IPS-20b (cell line): ENCODE data around the gene PRUNE2.
"Not testable (repeated sequence)": the region's sequence is repeated elsewhere in the genome, so short reads cannot be mapped to it uniquely, and the experiment has no call there.

Experiments
- H3K27ac ChIP-seq: one replicate; pipeline ENCODE4 v1.5.1; 2013; ENCODE audit warnings: low read length
- H3K27me3 ChIP-seq: 2 replicates; pipeline ENCODE4 v1.6.1; 2013; ENCODE audit warnings: mild to moderate bottlenecking, low read length, inconsistent platforms; ENCODE audit not compliant: insufficient read depth
- H3K36me3 ChIP-seq: 2 replicates; pipeline ENCODE4 v1.6.1; 2013; ENCODE audit warnings: low read depth, mild to moderate bottlenecking, inconsistent platforms, low read length, moderate library complexity; ENCODE audit not compliant: insufficient read depth
- H3K4me1 ChIP-seq: 2 replicates; pipeline ENCODE4 v1.6.1; 2013; ENCODE audit warnings: mild to moderate bottlenecking, control low read depth, inconsistent platforms, low read length, moderate library complexity; ENCODE audit not compliant: insufficient read depth
- H3K4me3 ChIP-seq: 2 replicates; pipeline ENCODE4 v1.5.1; 2013; ENCODE audit warnings: mild to moderate bottlenecking, low read length, inconsistent platforms
- H3K9ac ChIP-seq: 2 replicates; pipeline ENCODE4 v1.6.1; 2013; ENCODE audit warnings: low read depth, mild to moderate bottlenecking, inconsistent platforms, low read length, moderate library complexity
- H3K9me3 ChIP-seq: 2 replicates; pipeline ENCODE4 v1.6.1; 2013; ENCODE audit warnings: mild to moderate bottlenecking, low read depth, low read length, inconsistent platforms; ENCODE audit not compliant: insufficient read depth

PRUNE2 gene

DNA sequence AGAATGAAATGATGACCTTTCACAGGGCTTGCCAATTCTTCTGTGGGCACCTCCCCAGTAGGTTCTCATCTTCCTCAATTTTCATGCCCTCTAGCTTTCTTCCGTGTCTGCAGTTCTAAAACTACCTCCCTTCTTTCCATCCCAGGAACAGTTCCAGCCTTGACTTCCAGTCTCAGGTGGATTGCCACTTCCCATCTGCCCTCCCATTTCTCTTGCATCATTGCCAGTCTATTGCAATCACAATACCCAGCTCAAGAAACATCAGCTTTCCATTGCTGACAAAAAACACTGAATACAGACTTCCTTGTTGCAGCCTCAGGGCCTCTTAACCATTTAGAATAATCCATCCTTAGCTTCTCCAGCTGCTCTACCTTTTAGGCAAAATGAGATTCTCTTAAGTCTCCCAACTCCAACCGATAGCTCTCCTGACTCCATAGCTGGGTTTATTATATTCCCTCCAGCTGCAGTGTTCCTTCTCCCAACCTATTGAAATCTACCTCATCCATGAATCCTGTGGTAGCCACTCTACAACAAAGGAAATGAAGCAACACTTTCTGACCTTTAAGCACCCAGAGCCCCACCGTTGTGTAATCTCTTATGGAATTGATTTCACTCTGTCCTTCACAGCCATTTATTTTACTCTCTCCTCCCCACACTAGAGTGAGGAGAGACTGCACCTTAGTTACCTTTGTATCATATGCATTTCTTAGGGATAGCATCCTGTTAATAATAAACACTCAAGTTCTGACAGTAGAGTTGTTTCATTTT is 217.3 kb downstream of the PRUNE2 start:
- Histone ChIP-seq H3K9me3 (no peaks in the 10 kb centered on the region), H3K27me3 (peaks cover 46% of the 10 kb centered on the region), H3K27ac (no peak overlapping the region), H3K4me1 (peaks cover 15% of the 10 kb centered on the region; the same call in 1 of the 2 replicates), H3K9ac (no peak overlapping the region), H3K36me3 (no peaks in the 10 kb centered on the region), H3K4me3 (no peak overlapping the region)

DNA sequence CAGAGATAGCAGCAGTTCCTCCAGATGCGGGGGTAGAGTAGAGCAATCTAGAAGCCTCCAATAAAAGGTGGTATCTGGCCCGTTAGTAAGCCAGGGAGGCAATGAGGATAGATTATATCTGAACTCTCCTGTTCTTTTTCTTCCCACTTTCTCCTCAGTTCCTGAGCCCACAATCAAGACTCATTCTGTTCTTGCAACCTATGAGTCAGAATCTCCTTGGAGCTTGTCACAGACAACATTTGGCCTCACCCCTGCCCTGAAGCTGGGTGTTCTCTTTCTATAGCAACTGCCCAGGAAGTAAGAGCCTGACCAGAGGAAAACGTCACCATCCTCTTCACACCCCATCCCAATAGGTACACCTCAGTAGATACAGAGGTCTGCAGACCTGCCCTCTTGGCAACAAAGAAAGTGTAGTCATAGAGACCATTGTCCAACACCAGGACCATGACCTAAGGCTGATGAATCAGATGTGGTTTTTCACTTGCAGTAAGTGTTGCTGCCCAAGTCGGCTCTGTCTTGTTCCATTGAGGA is 218.0 kb downstream of the PRUNE2 start:
- H3K27ac ChIP-seq, result no peak overlapping the region

DNA sequence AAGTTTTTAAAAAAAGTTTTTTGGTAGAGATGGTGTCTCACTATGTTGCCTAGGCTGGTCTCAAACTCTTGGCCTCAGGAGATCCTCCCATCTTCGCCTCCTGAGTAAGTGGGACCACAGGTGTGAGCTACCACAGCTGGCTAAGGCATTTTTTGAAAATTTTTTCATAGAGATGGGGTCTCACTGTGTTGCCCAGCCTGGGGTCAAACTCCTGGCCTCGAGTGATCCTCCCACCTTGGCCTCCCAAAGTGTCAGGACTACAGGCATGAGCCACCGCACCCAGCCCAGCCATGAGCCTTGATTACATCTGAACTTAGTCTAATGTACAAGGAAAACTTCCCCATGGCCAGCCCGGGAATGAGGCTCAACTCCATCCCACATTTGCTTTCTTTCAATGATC is 219.2 kb downstream of the PRUNE2 start:
- Histone ChIP-seq H3K9me3 (no peaks in the 10 kb centered on the region), H3K36me3 (no peaks in the 10 kb centered on the region), H3K9ac (no peak overlapping the region), H3K27me3 (peaks cover 39% of the 10 kb centered on the region), H3K4me1 (peaks cover 8% of the 10 kb centered on the region; the same call in 1 of the 2 replicates), H3K4me3 (no peak overlapping the region), H3K27ac (no peak overlapping the region)

More for the DNA sequence above, 218.0 kb downstream of the PRUNE2 start:
- no peak overlapping the region for H3K9ac ChIP-seq
- H3K27me3 ChIP-seq, result peaks cover 46% of the 10 kb centered on the region
- no peak overlapping the region for H3K4me3 ChIP-seq
- H3K36me3 ChIP-seq, result no peaks in the 10 kb centered on the region
- H3K9me3 ChIP-seq, result no peaks in the 10 kb centered on the region
- peaks cover 15% of the 10 kb centered on the region; the same call in 1 of the 2 replicates for H3K4me1 ChIP-seq

DNA sequence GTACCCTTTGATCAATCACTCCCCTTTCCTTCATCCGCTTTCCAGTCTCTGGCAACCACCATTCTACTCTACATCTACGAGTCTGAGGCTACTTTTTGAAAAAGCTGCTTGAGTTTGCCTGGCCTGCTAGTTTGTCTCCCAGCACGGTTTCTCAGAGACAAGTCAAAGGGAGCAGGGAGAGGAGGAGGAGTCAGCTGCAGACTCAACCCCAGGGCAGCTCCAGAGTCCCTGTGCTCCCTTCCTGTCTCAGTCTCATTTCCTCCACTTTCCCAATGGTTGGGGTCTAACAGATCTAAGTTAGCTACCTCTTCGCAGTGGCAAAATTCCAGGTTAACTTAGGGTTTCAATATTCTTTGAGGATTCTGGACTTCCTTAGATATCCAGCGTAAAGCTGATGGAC is 221.7 kb downstream of the PRUNE2 start:
- H3K27ac ChIP-seq, result no peak overlapping the region
- H3K4me3 ChIP-seq, result no peak overlapping the region
- H3K4me1 ChIP-seq, result no peaks in the 10 kb centered on the region
- H3K36me3 ChIP-seq, result no peaks in the 10 kb centered on the region
- no peak overlapping the region for H3K9ac ChIP-seq
- peaks cover 14% of the 10 kb centered on the region; the same call in 1 of the 2 replicates for H3K27me3 ChIP-seq
- no peaks in the 10 kb centered on the region for H3K9me3 ChIP-seq

DNA sequence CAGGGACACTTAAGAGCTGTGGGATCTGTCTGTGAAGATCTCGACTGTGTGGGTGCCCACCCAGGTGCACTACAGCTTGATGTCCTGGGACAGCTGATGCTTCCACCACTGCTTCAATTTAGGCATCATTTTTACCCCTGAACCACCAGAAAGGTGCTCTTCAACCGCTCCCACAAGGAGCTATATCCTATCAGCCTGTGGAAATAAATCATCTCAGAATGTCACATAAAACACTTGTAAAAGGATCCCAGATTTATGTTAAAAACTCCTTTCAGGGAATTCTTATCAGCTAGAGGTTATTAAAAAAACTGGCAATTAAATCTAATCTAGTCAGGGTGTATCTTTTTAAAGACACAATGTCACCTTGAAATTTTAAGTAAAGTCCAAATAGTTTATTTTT is 224.4 kb downstream of the PRUNE2 start:
- no peaks in the 10 kb centered on the region for H3K27me3 ChIP-seq
- H3K36me3 ChIP-seq, result no peaks in the 10 kb centered on the region
- no peak overlapping the region for H3K4me3 ChIP-seq
- H3K9me3 ChIP-seq, result no peaks in the 10 kb centered on the region
- no peak overlapping the region for H3K9ac ChIP-seq
- no peak overlapping the region for H3K27ac ChIP-seq
- H3K4me1 ChIP-seq, result no peaks in the 10 kb centered on the region

DNA sequence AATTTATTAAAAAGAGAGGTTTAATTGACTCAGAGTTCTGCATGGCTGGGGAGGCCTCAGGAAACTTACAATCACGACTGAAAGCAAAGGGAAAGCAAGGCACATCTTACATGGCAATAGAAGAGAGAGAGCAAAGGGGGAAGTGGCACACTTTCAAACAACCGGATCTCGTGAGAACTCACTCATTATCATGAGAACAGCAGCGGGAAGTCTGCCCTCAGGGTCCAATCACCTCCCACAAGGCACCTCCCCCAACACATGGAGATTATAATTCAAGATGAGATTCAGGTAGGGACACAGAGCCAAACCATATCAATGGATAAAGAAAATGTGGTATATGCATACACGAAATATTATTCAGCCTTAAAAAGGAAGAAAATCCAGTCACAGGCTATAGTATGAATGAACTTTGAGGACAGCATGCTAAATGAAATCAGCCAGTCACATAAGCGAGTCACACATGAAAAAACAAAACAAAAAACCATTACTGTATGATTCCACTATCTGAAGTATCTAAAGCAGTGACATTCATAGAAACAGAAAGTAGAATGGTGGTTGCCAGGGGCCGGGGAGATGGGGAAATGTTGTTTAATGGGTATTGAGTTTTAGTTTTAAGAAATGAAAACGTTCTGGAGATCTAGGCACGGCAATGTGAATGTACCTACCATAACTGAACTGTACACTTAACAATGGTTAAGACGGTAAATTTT is 225.0 kb downstream of the PRUNE2 start:
- Histone ChIP-seq H3K9ac (no peak overlapping the region), H3K36me3 (no peaks in the 10 kb centered on the region), H3K4me3 (no peak overlapping the region), H3K4me1 (no peaks in the 10 kb centered on the region), H3K9me3 (no peaks in the 10 kb centered on the region), H3K27me3 (no peaks in the 10 kb centered on the region), H3K27ac (no peak overlapping the region)

DNA sequence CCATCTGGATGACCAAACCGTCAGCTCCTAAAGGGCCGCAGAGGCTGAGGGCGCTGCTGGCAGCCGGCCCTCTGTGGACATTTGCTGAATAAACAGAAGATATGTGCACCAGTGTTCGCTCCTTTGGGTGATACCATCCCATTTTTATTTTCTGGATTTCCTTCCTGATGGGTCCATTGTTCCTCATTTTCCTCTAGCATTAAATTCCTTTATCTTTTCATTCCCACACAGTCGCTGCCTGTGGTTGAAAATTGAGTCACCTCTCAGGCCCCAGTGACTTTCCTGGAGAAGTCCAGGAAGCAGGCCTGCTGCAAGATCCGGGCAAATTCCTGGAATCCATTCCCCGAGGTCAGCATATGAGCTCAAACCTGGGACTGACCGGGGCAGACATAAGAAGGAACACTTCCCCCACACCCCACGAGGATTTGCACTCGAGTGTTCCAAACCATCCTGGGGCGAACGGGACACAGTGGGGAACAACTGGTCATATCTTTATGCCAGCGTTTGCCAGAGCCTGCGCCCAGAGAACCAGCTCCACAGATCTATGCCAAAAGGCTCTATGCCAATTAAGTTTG is 228.3 kb downstream of the PRUNE2 start:
- no peak overlapping the region for H3K27ac ChIP-seq
- no peaks in the 10 kb centered on the region for H3K36me3 ChIP-seq
- no peaks in the 10 kb centered on the region for H3K4me1 ChIP-seq
- no peaks in the 10 kb centered on the region for H3K9me3 ChIP-seq
- H3K27me3 ChIP-seq, result no peaks in the 10 kb centered on the region
- H3K9ac ChIP-seq, result no peak overlapping the region
- H3K4me3 ChIP-seq, result no peak overlapping the region

DNA sequence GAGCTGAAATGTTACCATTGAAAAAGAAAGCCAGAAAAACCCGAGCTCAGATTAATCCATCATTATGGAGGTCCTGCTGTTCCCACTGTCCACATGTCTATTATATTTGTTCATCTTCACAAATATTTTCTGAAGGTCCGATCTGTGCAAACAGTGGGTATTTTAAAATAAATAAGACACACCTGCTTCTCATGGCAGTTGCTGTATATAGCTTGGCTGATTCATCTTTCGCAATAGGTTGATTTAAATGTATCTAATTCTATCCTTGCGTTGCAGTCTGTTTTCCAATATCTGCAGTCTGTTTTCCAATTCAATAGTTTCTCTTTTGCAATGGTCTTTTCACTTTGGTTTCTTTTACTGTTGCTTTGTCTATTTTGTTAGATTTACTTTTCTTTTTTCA is 229.1 kb downstream of the PRUNE2 start:
- no peak overlapping the region for H3K4me3 ChIP-seq
- H3K27ac ChIP-seq, result no peak overlapping the region
- H3K9ac ChIP-seq, result no peak overlapping the region

DNA sequence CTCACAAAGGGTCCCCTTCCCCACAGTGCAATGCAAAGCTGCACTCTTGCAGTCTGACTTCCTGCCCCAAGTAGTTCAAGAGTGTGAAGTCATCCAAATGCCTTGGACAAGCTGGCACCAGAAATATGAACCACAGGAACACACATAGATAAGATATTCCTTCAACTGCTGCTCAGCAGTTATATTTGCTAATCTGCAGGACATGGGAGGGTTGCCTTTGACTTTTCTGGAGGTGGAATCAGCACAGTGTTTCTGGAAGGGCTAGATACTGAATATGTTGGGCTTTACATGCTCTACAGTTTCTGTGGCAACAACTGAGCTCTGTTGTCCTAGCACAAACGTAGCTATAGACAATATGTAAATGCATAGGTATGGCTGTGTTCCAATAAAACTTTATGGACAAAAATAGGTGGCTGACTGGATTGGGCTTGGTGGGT is 238.4 kb downstream of the PRUNE2 start:
- no peak overlapping the region for H3K27ac ChIP-seq
- H3K9ac ChIP-seq, result no peak overlapping the region
- H3K4me3 ChIP-seq, result no peak overlapping the region

More for the DNA sequence above, 229.1 kb downstream of the PRUNE2 start:
- Histone ChIP-seq H3K36me3 (no peaks in the 10 kb centered on the region), H3K9me3 (no peaks in the 10 kb centered on the region), H3K4me1 (no peaks in the 10 kb centered on the region), H3K27me3 (no peaks in the 10 kb centered on the region)

DNA sequence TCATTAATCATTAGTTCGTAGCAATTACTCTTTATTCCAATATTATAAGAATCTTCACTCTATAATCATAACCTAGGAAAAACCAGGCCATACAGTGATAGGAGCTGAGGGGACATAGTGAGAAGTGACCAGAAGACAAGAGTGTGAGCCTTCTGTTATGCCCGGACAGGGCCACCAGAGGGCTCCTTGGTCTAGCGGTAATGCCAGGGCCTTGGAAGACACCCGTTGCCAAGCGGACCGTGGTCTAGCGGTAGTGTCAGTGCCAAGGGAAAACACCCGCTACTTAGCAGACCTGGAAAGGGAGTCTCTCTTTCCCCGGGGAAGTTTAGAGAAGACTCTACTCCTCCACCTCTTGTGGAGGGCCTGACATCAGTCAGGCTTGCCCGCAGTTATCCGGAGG is 239.9 kb downstream of the PRUNE2 start:
- not testable (repeated sequence) for H3K27ac ChIP-seq, H3K4me3 ChIP-seq, H3K36me3 ChIP-seq

More for the DNA sequence above, 238.4 kb downstream of the PRUNE2 start:
- H3K9me3 ChIP-seq, result peaks cover 4% of the 10 kb centered on the region; the same call in 1 of the 2 replicates
- no peaks in the 10 kb centered on the region for H3K36me3 ChIP-seq
- no peaks in the 10 kb centered on the region for H3K27me3 ChIP-seq
- no peaks in the 10 kb centered on the region for H3K4me1 ChIP-seq

DNA sequence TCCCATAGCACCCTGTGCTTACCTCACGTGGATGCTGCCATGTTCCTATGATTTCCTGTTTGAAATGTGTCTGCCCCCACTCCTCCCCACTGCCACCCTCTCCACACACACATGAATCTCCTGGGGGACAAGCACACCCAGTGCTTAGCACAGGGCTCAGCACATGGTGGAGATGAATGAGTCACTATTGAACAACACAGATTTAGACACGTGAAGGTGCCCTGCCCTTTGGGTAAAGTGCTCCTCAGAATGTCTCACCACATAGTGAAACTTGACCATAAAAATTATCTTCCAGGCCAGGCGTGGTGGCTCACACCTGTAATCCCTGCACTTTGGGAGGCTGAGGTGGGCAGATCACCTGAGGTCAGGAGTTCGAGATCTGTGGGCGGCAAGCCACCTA is 240.5 kb downstream of the PRUNE2 start:
- H3K9ac ChIP-seq, result no peak overlapping the region
- no peak overlapping the region for H3K27ac ChIP-seq
- no peak overlapping the region for H3K4me3 ChIP-seq
- H3K4me1 ChIP-seq, result no peaks in the 10 kb centered on the region
- H3K9me3 ChIP-seq, result peaks cover 4% of the 10 kb centered on the region; the same call in 1 of the 2 replicates
- no peaks in the 10 kb centered on the region for H3K27me3 ChIP-seq
- H3K36me3 ChIP-seq, result no peaks in the 10 kb centered on the region

More for the DNA sequence above, 239.9 kb downstream of the PRUNE2 start:
- not testable (repeated sequence) for H3K9me3 ChIP-seq, H3K9ac ChIP-seq, H3K4me1 ChIP-seq, H3K27me3 ChIP-seq
